HG03045 (cell line): ENCODE data around the gene NPPC.
"Not testable (repeated sequence)": the region's sequence is repeated elsewhere in the genome, so short reads cannot be mapped to it uniquely, and the experiment has no call there.

ENCODE experiments used
- ATAC-seq: cut with Tn5 transposase; IDR thresholded peaks from one replicate; pipeline ENCODE4 v1.9.1; 2021; ENCODE audit warnings: mild to moderate bottlenecking, moderate library complexity; ENCODE audit not compliant: unreplicated experiment

The NPPC gene

GRCh38 chr2:231890896-231891513 lies 35.2 kb downstream of the NPPC start:
- ATAC-seq, result no peak

- no peak for ATAC-seq
Observed at GRCh38 chr2:231887756-231888155, 38.4 kb downstream of the NPPC start.

- no peak for ATAC-seq
Observed at GRCh38 chr2:231886071-231886681, 40.0 kb downstream of the NPPC start.

- no peak for ATAC-seq
Observed at GRCh38 chr2:231884438-231885140, 41.6 kb downstream of the NPPC start.

GRCh38 chr2:231883468-231883881 lies 42.7 kb downstream of the NPPC start:
- ATAC-seq, result no peak

GRCh38 chr2:231882646-231883045 lies 43.5 kb downstream of the NPPC start:
- no peak for ATAC-seq

GRCh38 chr2:231880371-231880770 lies 45.8 kb downstream of the NPPC start:
- ATAC-seq, result not testable (repeated sequence)

- no peak for ATAC-seq
Observed at GRCh38 chr2:231879216-231879615, 47.0 kb downstream of the NPPC start.

- no peak for ATAC-seq
Observed at GRCh38 chr2:231877533-231878456, 48.4 kb downstream of the NPPC start.

GRCh38 chr2:231874944-231875343 lies 51.3 kb downstream of the NPPC start:
- ATAC-seq, result no peak
